Measurements from ENCODE around the gene SLC30A5.
"Not testable (repeated sequence)": the region's sequence is repeated elsewhere in the genome, so short reads cannot be mapped to it uniquely, and the experiment has no call there.

SLC30A5 gene

GRCh38 chr5:69140827-69141226 lies 47.0 kb downstream of the SLC30A5 start:
- in situ Hi-C loops (cut with MboI; ENCODE audit: low sequenced_read_pairs, unreplicated experiment) = no loop called here
- no peak for TF ChIP-seq CTCF (IDR thresholded peaks at IDR 0.05; ENCODE audit: borderline replicate concordance, control extremely low read depth, extremely low read depth, insufficient read depth, missing control alignments)
- no peak for DNase-seq (ENCODE audit: low spot score)

GRCh38 chr5:69148576-69148975 lies 54.8 kb downstream of the SLC30A5 start:
- DNase-seq (ENCODE audit: low spot score); in situ Hi-C loops (cut with MboI; ENCODE audit: low sequenced_read_pairs, unreplicated experiment): not testable (repeated sequence)

- no peak for DNase-seq (ENCODE audit: low spot score)
- in situ Hi-C loops (cut with MboI; ENCODE audit: low sequenced_read_pairs, unreplicated experiment) = no loop called here
- TF ChIP-seq CTCF (IDR thresholded peaks at IDR 0.05; ENCODE audit: borderline replicate concordance, control extremely low read depth, extremely low read depth, insufficient read depth, missing control alignments) = no peak
Measured at GRCh38 chr5:69148981-69149675, 55.3 kb downstream of the SLC30A5 start.

- TF ChIP-seq CTCF (IDR thresholded peaks at IDR 0.05; ENCODE audit: borderline replicate concordance, control extremely low read depth, extremely low read depth, insufficient read depth, missing control alignments) = no peak
- in situ Hi-C loops (cut with MboI; ENCODE audit: low sequenced_read_pairs, unreplicated experiment) = no loop called here
- DNase-seq (ENCODE audit: low spot score) = no peak
Measured at GRCh38 chr5:69149676-69150010, 55.8 kb downstream of the SLC30A5 start.

- TF ChIP-seq CTCF (IDR thresholded peaks at IDR 0.05; ENCODE audit: borderline replicate concordance, control extremely low read depth, extremely low read depth, insufficient read depth, missing control alignments) = no peak
- no peak for DNase-seq (ENCODE audit: low spot score)
- in situ Hi-C loops (cut with MboI; ENCODE audit: low sequenced_read_pairs, unreplicated experiment) = no loop called here
Measured at GRCh38 chr5:69152731-69153130, 58.9 kb downstream of the SLC30A5 start.

- no peak for TF ChIP-seq CTCF (IDR thresholded peaks at IDR 0.05; ENCODE audit: borderline replicate concordance, control extremely low read depth, extremely low read depth, insufficient read depth, missing control alignments)
- no peak for DNase-seq (ENCODE audit: low spot score)
- in situ Hi-C loops (cut with MboI; ENCODE audit: low sequenced_read_pairs, unreplicated experiment) = no loop called here
Measured at GRCh38 chr5:69156456-69156855, 62.6 kb downstream of the SLC30A5 start.

- DNase-seq (ENCODE audit: low spot score) = no peak
- in situ Hi-C loops (cut with MboI; ENCODE audit: low sequenced_read_pairs, unreplicated experiment) = no loop called here
- no peak for TF ChIP-seq CTCF (IDR thresholded peaks at IDR 0.05; ENCODE audit: borderline replicate concordance, control extremely low read depth, extremely low read depth, insufficient read depth, missing control alignments)
Measured at GRCh38 chr5:69158039-69158438, 64.2 kb downstream of the SLC30A5 start.
